Measurements from ENCODE around the gene TENT5C. TPM values are rescaled to one million over a fixed set of nuclear protein-coding genes. Genes with fewer than 3 reads are reported as not detected.

Gene TENT5C
- polyA plus RNA-seq, 1 of the 3 experiments (the other 2 are of a cell fraction), result 0.90 TPM

GRCh38 chr1:117629625-117630422, 24.0 kb downstream of the TENT5C start:
- 68% methylated on average over 10 of the region's 10 CpGs for WGBS (ENCODE audit: low lambda C conversion rate)
- ChIA-PET POLR2A (no interaction called here), CTCF (interaction anchor here (1.3 kb wide), 1 partner anchor 128 kb away, joined by 5 read pairs; no protein-coding TSS in a partner anchor)
- DNase-seq, result no peak
- H3K4me1 ChIP-seq (ENCODE audit: control insufficient read depth in 1 of 2, insufficient read depth in 2 of 2, low read depth in 1 of 2, low read length in 1 of 2), result no peaks in the 10 kb centered on the region; a peak in 1 of 4 replicates
- no peaks in the 10 kb centered on the region for H3F3A ChIP-seq (replicated peaks; ENCODE audit: insufficient read depth)
- H3K9me3 ChIP-seq, result no peaks in the 10 kb centered on the region
- no peak overlapping the region for H3K4me3 ChIP-seq (ENCODE audit: low read depth in 2 of 2, low read length in 1 of 2)
- no peak overlapping the region for H3K4me2 ChIP-seq
- no peak overlapping the region for H2AFZ ChIP-seq (ENCODE audit: low read depth)
- no peaks in the 10 kb centered on the region for H3K36me3 ChIP-seq (replicated peaks in 1 of 2; ENCODE audit: control insufficient read depth in 1 of 2, insufficient read depth in 2 of 2, low read length in 1 of 2)
- H3K9me2 ChIP-seq, result no peaks in the 10 kb centered on the region
- no peak overlapping the region for H3K9ac ChIP-seq
- TF ChIP-seq, protein P1, sequence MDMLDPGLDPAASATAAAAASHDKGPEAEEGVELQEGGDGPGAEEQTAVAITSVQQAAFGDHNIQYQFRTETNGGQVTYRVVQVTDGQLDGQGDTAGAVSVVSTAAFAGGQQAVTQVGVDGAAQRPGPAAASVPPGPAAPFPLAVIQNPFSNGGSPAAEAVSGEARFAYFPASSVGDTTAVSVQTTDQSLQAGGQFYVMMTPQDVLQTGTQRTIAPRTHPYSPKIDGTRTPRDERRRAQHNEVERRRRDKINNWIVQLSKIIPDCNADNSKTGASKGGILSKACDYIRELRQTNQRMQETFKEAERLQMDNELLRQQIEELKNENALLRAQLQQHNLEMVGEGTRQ (IDR thresholded peaks at IDR 0.05; ENCODE audit: borderline replicate concordance, low read depth, low read length), result no peak
- no peak for TF ChIP-seq RCOR1 (IDR thresholded peaks at IDR 0.05; ENCODE audit: low read length)
- no peak for TF ChIP-seq SMC3 (IDR thresholded peaks at IDR 0.05; ENCODE audit: low read depth, low read length)
- no peak for TF ChIP-seq REST (IDR thresholded peaks at IDR 0.05; ENCODE audit: low read depth, low read length)
- TF ChIP-seq ZBTB33 (IDR thresholded peaks at IDR 0.05; ENCODE audit: borderline replicate concordance, low read depth), result no peak
- TF ChIP-seq MEF2A (IDR thresholded peaks at IDR 0.05; ENCODE audit: borderline replicate concordance, low read depth), result no peak
- no peak for TF ChIP-seq EP300 (IDR thresholded peaks at IDR 0.05; ENCODE audit: borderline replicate concordance in 1 of 2, low read depth in 1 of 2, low read length in 1 of 2)
- no peak for TF ChIP-seq POLR2AphosphoS5 (IDR thresholded peaks at IDR 0.05; ENCODE audit: low read depth, low read length)
- H4K20me1 ChIP-seq (ENCODE audit: insufficient read depth), result no peaks in the 10 kb centered on the region
- H3K27ac ChIP-seq (ENCODE audit: low read depth in 2 of 2, low read length in 1 of 2), result no peak overlapping the region
- H3K27me3 ChIP-seq (ENCODE audit: insufficient read depth), result no peaks in the 10 kb centered on the region
- H3K79me2 ChIP-seq (ENCODE audit: insufficient read depth), result no peaks in the 10 kb centered on the region
